DOHH2 (cell line): Measurements from ENCODE around the gene STOML1.

Experiments
- H3F3A ChIP-seq: fragments of 200-600 bp; sonication (generic), shearing (Covaris generic); 2 replicates; pipeline ENCODE4 v1.6.0; 2016; ENCODE audit warnings: antibody characterized with exemption, mild to moderate bottlenecking; ENCODE audit not compliant: control insufficient read depth, insufficient read depth
- H3K27ac ChIP-seq: fragments of 200-600 bp; sonication (generic); 2 replicates; pipeline ENCODE4 v1.5.1; 2014; ENCODE audit warnings: low read depth, mild to moderate bottlenecking, low read length, moderate library complexity
- H3K27me3 ChIP-seq: fragments of 200-600 bp; sonication (generic); 2 replicates; pipeline ENCODE4 v1.6.1; 2014; ENCODE audit warnings: mild to moderate bottlenecking, low read length, mixed read lengths; ENCODE audit not compliant: control insufficient read depth
- H3K36me3 ChIP-seq: fragments of 200-600 bp; sonication (generic); 2 replicates; pipeline ENCODE4 v1.6.1; 2014; ENCODE audit warnings: mild to moderate bottlenecking, low read length, moderate library complexity, mixed read lengths; ENCODE audit not compliant: control insufficient read depth
- H3K4me1 ChIP-seq: fragments of 200-600 bp; sonication (generic); 2 replicates; pipeline ENCODE4 v1.6.1; 2014; ENCODE audit warnings: mild to moderate bottlenecking, low read length, mixed read lengths; ENCODE audit not compliant: control insufficient read depth
- H3K4me2 ChIP-seq: fragments of 200-600 bp; sonication (generic); 2 replicates; pipeline ENCODE4 v1.6.0; 2014; ENCODE audit warnings: mild to moderate bottlenecking, low read length, moderate library complexity
- H3K4me3 ChIP-seq: fragments of 200-600 bp; sonication (generic); 2 replicates; pipeline ENCODE4 v1.5.1; 2014; ENCODE audit warnings: mild to moderate bottlenecking, low read length, mixed read lengths
- H3K79me2 ChIP-seq: fragments of 200-600 bp; sonication (generic); 2 replicates; pipeline ENCODE4 v1.6.1; 2014; ENCODE audit warnings: mild to moderate bottlenecking, low read length, mixed read lengths; ENCODE audit not compliant: control insufficient read depth
- H3K9me2 ChIP-seq: fragments of 200-600 bp; sonication (generic); replicated peaks from 2 replicates; pipeline ENCODE4 v1.6.1; 2014; ENCODE audit warnings: mild to moderate bottlenecking, low read length, mixed read lengths; ENCODE audit not compliant: control insufficient read depth
- H3K9me3 ChIP-seq: fragments of 200-600 bp; sonication (generic); 2 replicates; pipeline ENCODE4 v1.6.1; 2014; ENCODE audit warnings: antibody characterized with exemption, low read length, mixed read lengths; ENCODE audit not compliant: control insufficient read depth, insufficient read depth
- H4K20me1 ChIP-seq: fragments of 200-600 bp; sonication (generic); 2 replicates; pipeline ENCODE4 v1.6.0; 2014; ENCODE audit warnings: low read depth, mild to moderate bottlenecking, antibody characterized with exemption, low read length, moderate library complexity; ENCODE audit not compliant: control insufficient read depth, insufficient read depth
- EZH2phosphoT487 ChIP-seq: fragments of 200-600 bp; sonication (generic); IDR thresholded peaks from 2 replicates; pipeline ENCODE4 v1.6.1; 2017; ENCODE audit warnings: borderline replicate concordance, mild to moderate bottlenecking, antibody characterized with exemption, low read length, moderate library complexity, mixed read lengths
- TF ChIP-seq, protein P1 (sequence below): fragments of 200-600 bp; sonication (generic); IDR thresholded peaks from one replicate; pipeline ENCODE4 v1.5.1; 2014; ENCODE audit warnings: antibody characterized with exemption, mild to moderate bottlenecking, low read depth, low read length; ENCODE audit not compliant: poor library complexity, severe bottlenecking

Gene STOML1

DNA sequence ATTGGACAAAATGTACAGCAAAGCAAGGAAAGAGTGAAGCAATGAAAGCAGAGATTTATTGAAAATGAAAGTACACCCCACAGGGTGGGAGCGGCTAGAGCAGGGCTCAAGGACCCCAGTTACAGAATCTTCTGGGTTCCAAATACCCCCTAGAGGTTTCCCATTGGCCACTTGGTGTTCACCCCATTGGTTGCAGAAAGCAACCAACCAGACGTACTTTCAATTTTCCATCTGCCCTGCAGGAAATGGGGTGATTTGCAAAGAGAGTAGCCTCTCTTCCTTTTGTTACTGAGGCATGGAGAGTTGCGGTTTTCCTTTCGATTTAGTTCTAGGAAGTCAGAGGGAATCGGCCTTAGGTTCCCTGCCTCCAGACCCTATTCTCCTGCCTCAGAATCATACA lies 4.8 kb upstream of the STOML1 start:
- Histone ChIP-seq H3K36me3 (no peaks in the 10 kb centered on the region), H3K79me2 (peaks cover 12% of the 10 kb centered on the region), H3K27me3 (no peaks in the 10 kb centered on the region), H3F3A (no peaks in the 10 kb centered on the region), H3K27ac (no peak overlapping the region), H3K4me1 (peaks cover 39% of the 10 kb centered on the region), H3K4me2 (peak overlapping the region; percentile 95), H3K9me3 (no peaks in the 10 kb centered on the region), H3K4me3 (peak overlapping the region; percentile 44), H4K20me1 (no peaks in the 10 kb centered on the region), H3K9me2 (no peaks in the 10 kb centered on the region)
- TF ChIP-seq EZH2phosphoT487 = no peak
- TF ChIP-seq, protein P1, sequence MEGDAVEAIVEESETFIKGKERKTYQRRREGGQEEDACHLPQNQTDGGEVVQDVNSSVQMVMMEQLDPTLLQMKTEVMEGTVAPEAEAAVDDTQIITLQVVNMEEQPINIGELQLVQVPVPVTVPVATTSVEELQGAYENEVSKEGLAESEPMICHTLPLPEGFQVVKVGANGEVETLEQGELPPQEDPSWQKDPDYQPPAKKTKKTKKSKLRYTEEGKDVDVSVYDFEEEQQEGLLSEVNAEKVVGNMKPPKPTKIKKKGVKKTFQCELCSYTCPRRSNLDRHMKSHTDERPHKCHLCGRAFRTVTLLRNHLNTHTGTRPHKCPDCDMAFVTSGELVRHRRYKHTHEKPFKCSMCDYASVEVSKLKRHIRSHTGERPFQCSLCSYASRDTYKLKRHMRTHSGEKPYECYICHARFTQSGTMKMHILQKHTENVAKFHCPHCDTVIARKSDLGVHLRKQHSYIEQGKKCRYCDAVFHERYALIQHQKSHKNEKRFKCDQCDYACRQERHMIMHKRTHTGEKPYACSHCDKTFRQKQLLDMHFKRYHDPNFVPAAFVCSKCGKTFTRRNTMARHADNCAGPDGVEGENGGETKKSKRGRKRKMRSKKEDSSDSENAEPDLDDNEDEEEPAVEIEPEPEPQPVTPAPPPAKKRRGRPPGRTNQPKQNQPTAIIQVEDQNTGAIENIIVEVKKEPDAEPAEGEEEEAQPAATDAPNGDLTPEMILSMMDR = no peak

DNA sequence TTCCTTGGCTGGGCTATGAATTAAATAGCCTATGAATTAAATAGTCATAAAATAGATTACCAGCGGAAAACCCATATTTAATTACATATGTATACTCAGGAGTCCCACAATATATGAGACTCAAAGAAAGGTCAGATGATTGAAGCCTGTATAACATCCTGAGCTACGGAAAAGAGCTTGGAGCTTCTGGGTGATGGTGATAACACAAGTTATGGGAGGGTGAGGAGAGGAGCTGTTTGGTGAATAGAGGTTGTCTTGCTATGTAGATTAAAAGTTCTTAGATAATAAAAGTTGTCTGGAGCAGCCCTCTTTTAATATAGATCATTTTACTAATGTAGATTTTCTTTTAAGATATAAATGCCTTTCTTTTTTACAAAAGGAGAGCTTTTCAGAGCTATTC lies 4.2 kb upstream of the STOML1 start:
- Histone ChIP-seq H3F3A (no peaks in the 10 kb centered on the region), H3K4me3 (peak overlapping the region; percentile 44; the same call in 1 of the 2 replicates), H3K27me3 (no peaks in the 10 kb centered on the region), H3K9me3 (no peaks in the 10 kb centered on the region), H3K27ac (no peak overlapping the region), H3K79me2 (peaks cover 12% of the 10 kb centered on the region), H3K4me2 (peak overlapping the region; percentile 95), H3K9me2 (no peaks in the 10 kb centered on the region), H3K4me1 (peaks cover 42% of the 10 kb centered on the region), H4K20me1 (no peaks in the 10 kb centered on the region), H3K36me3 (no peaks in the 10 kb centered on the region)
- TF ChIP-seq EZH2phosphoT487 = no peak
- TF ChIP-seq, protein P1 = no peak

DNA sequence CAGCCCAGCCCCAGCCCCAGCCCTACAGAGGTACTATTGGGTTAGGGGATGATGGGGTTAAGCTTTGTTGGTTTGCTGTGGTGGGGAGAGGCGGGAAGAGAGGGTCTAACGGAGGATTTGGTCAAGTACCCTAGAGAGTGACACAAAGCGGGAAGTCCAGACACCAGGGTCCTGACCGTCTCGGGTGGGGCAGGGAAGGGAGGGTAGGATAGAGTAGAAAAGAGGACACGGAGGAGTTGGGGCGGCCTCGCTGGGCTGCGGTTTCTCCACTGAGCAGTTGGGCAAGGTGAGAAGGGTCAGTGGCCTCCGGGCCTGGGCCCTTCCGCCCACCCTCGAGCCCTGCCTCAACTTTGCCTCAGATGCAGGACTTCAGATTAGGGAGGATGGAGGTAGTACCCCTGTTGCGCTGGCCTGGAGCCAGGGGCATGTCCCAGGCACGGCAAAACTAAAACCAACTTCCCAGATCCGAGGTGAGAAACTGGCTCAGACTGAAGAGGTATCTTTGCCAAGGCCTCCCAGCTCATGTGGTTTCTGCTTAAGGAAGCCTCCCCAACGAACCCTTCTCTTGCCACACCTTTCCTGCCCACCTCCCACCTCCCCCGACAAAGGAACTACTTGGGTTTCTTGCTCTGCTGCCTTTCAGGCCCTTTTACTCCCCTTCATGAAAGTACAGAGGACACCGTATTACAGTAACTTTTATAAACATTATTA lies 3.0 kb upstream of the STOML1 start:
- Histone ChIP-seq H3K36me3 (no peaks in the 10 kb centered on the region), H3K4me2 (peak overlapping the region; percentile 95), H3K4me1 (peaks cover 45% of the 10 kb centered on the region), H4K20me1 (no peaks in the 10 kb centered on the region), H3K27ac (no peak overlapping the region), H3K9me2 (no peaks in the 10 kb centered on the region), H3K27me3 (no peaks in the 10 kb centered on the region), H3K4me3 (peak overlapping the region; percentile 85), H3K9me3 (no peaks in the 10 kb centered on the region), H3K79me2 (peaks cover 12% of the 10 kb centered on the region), H3F3A (no peaks in the 10 kb centered on the region)
- TF ChIP-seq EZH2phosphoT487 = no peak
- TF ChIP-seq, protein P1 = no peak
